SH-SY5Y (cell line): ENCODE data around the gene MATCAP1.

Experiments used
- GATA2 ChIP-seq: IDR thresholded peaks from 2 replicates; pipeline ENCODE4 v1.6.1; 2011; ENCODE audit warnings: mild to moderate bottlenecking, low read depth, low read length
- GATA3 ChIP-seq: IDR thresholded peaks from 2 replicates; pipeline ENCODE4 v1.6.1; 2011; ENCODE audit warnings: low read depth, mild to moderate bottlenecking, low read length, moderate library complexity

- no peak for TF ChIP-seq GATA3
- no peak for TF ChIP-seq GATA2
These were observed 16.2 kb downstream of the MATCAP1 start for GRCh38 chr16:67167588-67167987.
